GM18868 (cell line): Measurements from ENCODE around the gene SLC7A6OS.
A peak's percentile ranks its signal among the peaks of the same experiment; 100 is the strongest.

ENCODE experiments used
- ATAC-seq: cut with Tn5 transposase; IDR thresholded peaks from one replicate; pipeline ENCODE4 v1.9.1; 2021; ENCODE audit warnings: mild to moderate bottlenecking, moderate library complexity; ENCODE audit not compliant: unreplicated experiment

The SLC7A6OS gene

GRCh38 chr16:68345351-68345810 lies 34.6 kb upstream of the SLC7A6OS start:
- ATAC-seq = no peak

- ATAC-seq = no peak
These were observed 33.5 kb upstream of the SLC7A6OS start for GRCh38 chr16:68344252-68344651.

- ATAC-seq = no peak
These were observed 32.4 kb upstream of the SLC7A6OS start for GRCh38 chr16:68343137-68343536.

- no peak for ATAC-seq
These were observed 31.9 kb upstream of the SLC7A6OS start for GRCh38 chr16:68342620-68343019.

- ATAC-seq = no peak
These were observed 28.5 kb upstream of the SLC7A6OS start for GRCh38 chr16:68339214-68339613.

- ATAC-seq = no peak
These were observed 27.8 kb upstream of the SLC7A6OS start for GRCh38 chr16:68338326-68339119.

GRCh38 chr16:68335175-68335574 lies 24.4 kb upstream of the SLC7A6OS start:
- no peak for ATAC-seq

GRCh38 chr16:68332411-68333121 lies 21.8 kb upstream of the SLC7A6OS start:
- ATAC-seq = no peak

- ATAC-seq = no peak
These were observed 21.2 kb upstream of the SLC7A6OS start for GRCh38 chr16:68331879-68332410.

GRCh38 chr16:68328860-68329390 lies 18.2 kb upstream of the SLC7A6OS start:
- no peak for ATAC-seq

GRCh38 chr16:68328151-68328859 lies 17.6 kb upstream of the SLC7A6OS start:
- peak; percentile 74 for ATAC-seq

GRCh38 chr16:68324780-68325357 lies 14.1 kb upstream of the SLC7A6OS start:
- no peak for ATAC-seq

- ATAC-seq = no peak
These were observed 13.6 kb upstream of the SLC7A6OS start for GRCh38 chr16:68324336-68324735.

GRCh38 chr16:68319185-68319908 lies 8.6 kb upstream of the SLC7A6OS start:
- ATAC-seq = peak; percentile 66

- ATAC-seq = no peak
These were observed 2.4 kb upstream of the SLC7A6OS start for GRCh38 chr16:68313116-68313515.

- peak; percentile 23 for ATAC-seq
These were observed 341 bp downstream of the SLC7A6OS start for GRCh38 chr16:68310437-68310773.

GRCh38 chr16:68309799-68310198 lies 947 bp downstream of the SLC7A6OS start:
- ATAC-seq = no peak

GRCh38 chr16:68306633-68307032 lies 4.1 kb downstream of the SLC7A6OS start:
- ATAC-seq = no peak

- ATAC-seq = no peak
These were observed 9.8 kb downstream of the SLC7A6OS start for GRCh38 chr16:68300734-68301459.
